ENCODE measurements around the gene OBP2A. TPM values are rescaled to one million over a fixed set of nuclear protein-coding genes. Genes with fewer than 3 reads are reported as not detected.

Gene OBP2A
- total RNA-seq, 2 experiments from 2014 or later = not detected

DNA sequence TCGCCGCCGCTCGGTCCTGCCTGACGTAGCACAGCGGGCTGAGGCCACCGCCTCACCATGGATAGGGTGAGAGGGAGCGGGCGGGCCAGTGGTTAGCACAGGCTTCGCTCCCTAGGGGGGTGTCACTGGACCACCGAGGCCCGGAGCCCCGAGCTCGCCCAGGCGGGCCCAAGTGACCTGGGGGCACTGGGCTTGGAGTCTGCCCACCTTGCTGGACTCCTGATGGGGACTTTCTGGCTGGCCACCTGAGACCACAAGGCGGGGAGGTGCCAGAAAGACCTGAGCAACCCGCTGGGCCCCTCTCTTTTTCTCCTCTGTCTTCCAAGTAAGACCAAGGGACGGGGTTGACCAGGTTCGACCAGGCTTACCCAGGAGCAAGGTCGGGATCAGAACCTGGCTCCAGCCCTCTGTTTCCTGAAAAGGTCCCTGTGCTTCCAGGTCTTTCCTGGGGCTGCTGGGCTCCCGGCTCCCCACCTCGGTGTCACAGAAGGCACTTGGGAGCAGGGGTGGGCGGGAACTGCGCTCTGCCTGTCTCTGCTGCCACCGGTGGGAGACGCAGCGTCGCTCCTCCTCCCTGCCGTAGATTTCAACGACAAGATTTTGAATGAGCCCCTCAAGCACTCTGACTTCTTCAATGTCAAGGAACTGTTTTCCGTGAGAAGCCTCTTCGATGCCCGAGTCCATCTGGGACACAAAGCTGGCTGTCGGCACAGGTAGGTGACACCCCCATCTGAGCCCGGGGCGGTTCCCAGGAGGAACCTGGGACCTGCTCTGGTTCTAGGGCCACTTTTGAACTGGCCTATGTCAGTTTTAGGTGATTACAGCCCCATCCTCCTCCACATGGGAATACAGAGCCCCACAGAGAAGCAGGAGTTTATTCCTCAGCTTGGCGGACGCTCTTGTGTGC, 44.4 kb upstream of the OBP2A start:
- no peaks in the 10 kb centered on the region for H3K9me2 ChIP-seq (ENCODE audit: insufficient read depth, low read length)
- no peaks in the 10 kb centered on the region for H4K20me1 ChIP-seq (ENCODE audit: insufficient read depth, low read length)
- H3K9me3 ChIP-seq (ENCODE audit: low read length) = no peaks in the 10 kb centered on the region
- intact Hi-C loops (cut with micrococcal nuclease; ENCODE audit: unreplicated experiment) = no loop called here
- H3K4me2 ChIP-seq (ENCODE audit: low read length) = peak overlapping the region; percentile 82
- no peak for TF ChIP-seq EZH2phosphoT487 (IDR thresholded peaks at IDR 0.05; ENCODE audit: borderline replicate concordance, low read depth, low read length)
- TF ChIP-seq, protein P1, sequence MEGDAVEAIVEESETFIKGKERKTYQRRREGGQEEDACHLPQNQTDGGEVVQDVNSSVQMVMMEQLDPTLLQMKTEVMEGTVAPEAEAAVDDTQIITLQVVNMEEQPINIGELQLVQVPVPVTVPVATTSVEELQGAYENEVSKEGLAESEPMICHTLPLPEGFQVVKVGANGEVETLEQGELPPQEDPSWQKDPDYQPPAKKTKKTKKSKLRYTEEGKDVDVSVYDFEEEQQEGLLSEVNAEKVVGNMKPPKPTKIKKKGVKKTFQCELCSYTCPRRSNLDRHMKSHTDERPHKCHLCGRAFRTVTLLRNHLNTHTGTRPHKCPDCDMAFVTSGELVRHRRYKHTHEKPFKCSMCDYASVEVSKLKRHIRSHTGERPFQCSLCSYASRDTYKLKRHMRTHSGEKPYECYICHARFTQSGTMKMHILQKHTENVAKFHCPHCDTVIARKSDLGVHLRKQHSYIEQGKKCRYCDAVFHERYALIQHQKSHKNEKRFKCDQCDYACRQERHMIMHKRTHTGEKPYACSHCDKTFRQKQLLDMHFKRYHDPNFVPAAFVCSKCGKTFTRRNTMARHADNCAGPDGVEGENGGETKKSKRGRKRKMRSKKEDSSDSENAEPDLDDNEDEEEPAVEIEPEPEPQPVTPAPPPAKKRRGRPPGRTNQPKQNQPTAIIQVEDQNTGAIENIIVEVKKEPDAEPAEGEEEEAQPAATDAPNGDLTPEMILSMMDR (conservative IDR thresholded peaks at IDR 0.05; ENCODE audit: low read length) = no peak
- DNase-seq (ENCODE audit: low spot score) = no peak
- peak overlapping the region; percentile 61; the same call in 1 of the 2 replicates for H2AFZ ChIP-seq (ENCODE audit: low read length)
- peaks cover 41% of the 10 kb centered on the region for H3K36me3 ChIP-seq (ENCODE audit: insufficient read depth, low read length)
- peaks cover 16% of the 10 kb centered on the region; the same call in 1 of the 2 replicates for H3K79me2 ChIP-seq (ENCODE audit: insufficient read depth, low read depth, low read length)
- H3K27ac ChIP-seq (ENCODE audit: low read depth, low read length, poor library complexity, severe bottlenecking) = no peak overlapping the region
- ChIA-PET POLR2A (no interaction called here), CTCF (ENCODE audit: unreplicated experiment) (interaction anchor here (0.8 kb wide), 1 partner anchor 561 kb away, joined by 3 read pairs; no protein-coding TSS in a partner anchor)
- no TSS peak for BruUV-seq (replicated peaks)
- peaks cover 18% of the 10 kb centered on the region for H3K4me1 ChIP-seq (ENCODE audit: insufficient read depth, low read length, poor library complexity, severe bottlenecking)
- H3K4me3 ChIP-seq (ENCODE audit: low read depth, low read length, poor library complexity, severe bottlenecking) = peak overlapping the region; percentile 89

DNA sequence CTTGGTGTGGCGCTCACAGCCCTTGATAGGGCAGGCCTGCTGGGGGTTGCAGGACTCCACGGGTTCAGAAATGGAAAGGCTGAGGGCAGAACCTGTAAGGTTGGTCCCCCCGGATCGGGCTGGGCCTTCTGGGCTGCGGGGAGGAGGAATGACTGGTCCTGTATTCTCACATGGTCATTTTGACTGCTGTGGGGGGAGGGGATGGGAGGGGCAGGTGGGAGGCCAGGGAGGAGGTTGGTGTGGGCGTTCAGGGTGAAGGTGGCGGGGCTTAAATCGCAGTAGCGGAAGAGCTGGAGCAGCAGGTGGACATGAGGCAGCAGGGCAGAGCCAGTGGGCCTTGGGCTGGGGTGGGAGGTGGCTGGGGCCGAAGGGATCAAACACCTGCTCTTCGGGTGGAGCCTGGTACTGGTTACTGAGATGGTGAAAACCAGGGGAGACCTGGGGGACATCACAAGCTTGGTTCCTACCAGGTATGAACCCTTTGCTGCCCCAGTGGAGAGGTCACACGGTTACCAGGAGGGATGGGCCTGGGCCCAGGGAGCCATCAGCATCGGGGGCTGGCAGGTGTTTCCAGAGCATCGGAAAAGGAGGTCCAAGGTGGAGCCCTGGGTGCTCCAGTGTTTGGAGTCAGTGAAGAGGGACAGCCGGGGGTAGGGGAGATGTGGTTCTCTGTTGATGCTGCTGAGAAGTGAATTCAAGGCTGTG, 43.6 kb upstream of the OBP2A start:
- Histone ChIP-seq H4K20me1 (ENCODE audit: insufficient read depth, low read length) (no peaks in the 10 kb centered on the region), H3K9me2 (ENCODE audit: insufficient read depth, low read length) (no peaks in the 10 kb centered on the region), H3K4me1 (ENCODE audit: insufficient read depth, low read length, poor library complexity, severe bottlenecking) (peaks cover 18% of the 10 kb centered on the region), H3K4me2 (ENCODE audit: low read length) (peak overlapping the region; percentile 82), H3K9me3 (ENCODE audit: low read length) (no peaks in the 10 kb centered on the region), H3K4me3 (ENCODE audit: low read depth, low read length, poor library complexity, severe bottlenecking) (peak overlapping the region; percentile 89), H3K36me3 (ENCODE audit: insufficient read depth, low read length) (peaks cover 41% of the 10 kb centered on the region), H3K79me2 (ENCODE audit: insufficient read depth, low read depth, low read length) (peaks cover 16% of the 10 kb centered on the region; the same call in 1 of the 2 replicates), H2AFZ (ENCODE audit: low read length) (no peak overlapping the region), H3K27ac (ENCODE audit: low read depth, low read length, poor library complexity, severe bottlenecking) (no peak overlapping the region)
- TF ChIP-seq, protein P1 (conservative IDR thresholded peaks at IDR 0.05; ENCODE audit: low read length) = no peak
- TF ChIP-seq EZH2phosphoT487 (IDR thresholded peaks at IDR 0.05; ENCODE audit: borderline replicate concordance, low read depth, low read length) = no peak
- intact Hi-C loops (cut with micrococcal nuclease; ENCODE audit: unreplicated experiment) = no loop called here
- POLR2A ChIA-PET = no interaction called here
- BruUV-seq (replicated peaks) = no TSS peak
- no peak for DNase-seq (ENCODE audit: low spot score)
- CTCF ChIA-PET (ENCODE audit: unreplicated experiment) = interaction anchor here (0.8 kb wide), 1 partner anchor 562 kb away, joined by 3 read pairs; no protein-coding TSS in a partner anchor
